Measurements from ENCODE around the gene IPO13.
A peak's percentile ranks its signal among the peaks of the same experiment; 100 is the strongest.

The IPO13 gene, protein sequence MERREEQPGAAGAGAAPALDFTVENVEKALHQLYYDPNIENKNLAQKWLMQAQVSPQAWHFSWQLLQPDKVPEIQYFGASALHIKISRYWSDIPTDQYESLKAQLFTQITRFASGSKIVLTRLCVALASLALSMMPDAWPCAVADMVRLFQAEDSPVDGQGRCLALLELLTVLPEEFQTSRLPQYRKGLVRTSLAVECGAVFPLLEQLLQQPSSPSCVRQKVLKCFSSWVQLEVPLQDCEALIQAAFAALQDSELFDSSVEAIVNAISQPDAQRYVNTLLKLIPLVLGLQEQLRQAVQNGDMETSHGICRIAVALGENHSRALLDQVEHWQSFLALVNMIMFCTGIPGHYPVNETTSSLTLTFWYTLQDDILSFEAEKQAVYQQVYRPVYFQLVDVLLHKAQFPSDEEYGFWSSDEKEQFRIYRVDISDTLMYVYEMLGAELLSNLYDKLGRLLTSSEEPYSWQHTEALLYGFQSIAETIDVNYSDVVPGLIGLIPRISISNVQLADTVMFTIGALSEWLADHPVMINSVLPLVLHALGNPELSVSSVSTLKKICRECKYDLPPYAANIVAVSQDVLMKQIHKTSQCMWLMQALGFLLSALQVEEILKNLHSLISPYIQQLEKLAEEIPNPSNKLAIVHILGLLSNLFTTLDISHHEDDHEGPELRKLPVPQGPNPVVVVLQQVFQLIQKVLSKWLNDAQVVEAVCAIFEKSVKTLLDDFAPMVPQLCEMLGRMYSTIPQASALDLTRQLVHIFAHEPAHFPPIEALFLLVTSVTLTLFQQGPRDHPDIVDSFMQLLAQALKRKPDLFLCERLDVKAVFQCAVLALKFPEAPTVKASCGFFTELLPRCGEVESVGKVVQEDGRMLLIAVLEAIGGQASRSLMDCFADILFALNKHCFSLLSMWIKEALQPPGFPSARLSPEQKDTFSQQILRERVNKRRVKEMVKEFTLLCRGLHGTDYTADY

DNA sequence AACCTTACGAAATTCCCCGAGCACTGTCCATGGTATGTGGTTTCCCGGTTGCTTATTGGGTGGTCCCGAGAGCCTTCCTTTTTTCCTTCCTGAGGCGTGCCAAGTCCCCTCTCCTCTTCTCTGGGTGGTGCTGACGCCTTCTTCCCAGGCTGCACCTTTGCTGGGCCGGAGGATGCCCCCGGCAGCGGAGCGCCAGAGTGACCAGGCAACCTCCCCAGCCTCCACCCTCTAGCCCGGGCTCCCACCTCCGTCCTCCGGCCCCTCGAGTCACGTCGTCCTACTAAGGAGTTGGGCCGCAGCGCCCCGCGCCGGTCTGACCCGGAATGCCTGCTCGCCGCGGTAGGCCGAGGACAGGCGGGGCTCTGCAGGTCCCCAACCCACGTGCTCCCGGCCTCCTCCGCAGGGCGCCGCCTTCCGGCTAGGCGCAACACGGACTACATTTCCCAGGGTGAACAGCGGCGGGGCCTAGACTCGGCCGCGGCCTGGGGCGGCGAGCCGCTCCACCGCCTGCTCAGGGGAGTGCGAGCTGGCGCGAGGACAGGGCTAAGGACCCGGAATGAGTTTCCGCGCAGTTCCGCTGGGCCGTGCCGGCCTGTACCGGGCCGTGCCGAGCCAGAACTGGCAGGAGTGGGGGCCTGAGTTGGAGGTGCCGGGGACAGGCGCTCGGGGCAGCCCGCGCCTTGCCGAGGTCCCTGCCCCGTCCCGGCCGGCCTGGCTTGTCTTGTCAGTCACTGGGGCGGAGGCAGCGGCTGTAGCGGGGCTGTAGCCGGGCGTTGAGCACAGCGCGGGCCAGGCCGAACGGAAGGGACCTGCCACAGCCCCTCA, at the start of gene IPO13:
IPO13 (plus strand) TSS at position 715 of the 825 bp plus-strand sequence. CDS start 651 bp downstream, outside the sequence.
- DNase-seq (ENCODE audit: extremely low read depth in 1 of 2, low read depth in 1 of 2): peak; percentile 86 to 89

DNA sequence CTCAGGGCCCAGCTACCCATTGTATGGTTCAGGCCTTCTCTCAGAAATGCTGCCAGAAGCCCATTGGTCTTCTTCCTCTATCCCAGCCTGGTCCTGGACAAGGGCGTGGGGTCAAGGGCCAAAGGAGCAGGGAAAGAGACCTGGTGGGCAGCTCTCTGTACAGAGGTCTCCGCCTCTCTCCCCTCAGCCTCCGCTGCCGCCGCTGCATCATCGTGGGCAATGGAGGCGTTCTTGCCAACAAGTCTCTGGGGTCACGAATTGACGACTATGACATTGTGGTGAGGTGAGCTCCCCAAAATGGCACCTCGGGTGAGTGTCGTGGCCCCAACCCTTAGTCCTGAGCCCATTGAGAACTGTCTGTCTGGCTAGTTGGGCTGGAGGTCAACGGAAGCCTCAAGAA, 47.8 kb upstream of the IPO13 start:
- DNase-seq (ENCODE audit: extremely low read depth in 1 of 2, low read depth in 1 of 2): no peak

DNA sequence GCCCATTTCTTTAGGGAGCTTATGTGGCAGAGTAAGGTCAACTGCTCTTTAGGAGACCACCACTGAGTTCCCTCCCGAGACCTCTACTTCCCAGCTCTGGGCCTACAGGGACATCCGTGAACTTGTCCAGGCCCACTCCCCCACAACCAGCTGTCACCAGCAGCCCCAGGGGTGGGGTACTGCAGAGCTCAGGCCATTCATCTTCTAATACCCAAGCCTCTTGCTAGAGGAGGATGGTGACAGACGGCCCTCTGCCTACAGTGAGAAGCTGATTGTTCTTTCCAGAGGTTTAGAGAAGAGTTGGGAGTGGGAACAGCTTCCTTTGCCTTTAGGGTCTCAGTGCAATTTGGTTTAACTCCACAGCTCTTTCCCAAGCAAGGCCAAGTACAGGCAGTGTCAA, 46.4 kb upstream of the IPO13 start:
- no peak for DNase-seq (ENCODE audit: extremely low read depth in 1 of 2, low read depth in 1 of 2)

DNA sequence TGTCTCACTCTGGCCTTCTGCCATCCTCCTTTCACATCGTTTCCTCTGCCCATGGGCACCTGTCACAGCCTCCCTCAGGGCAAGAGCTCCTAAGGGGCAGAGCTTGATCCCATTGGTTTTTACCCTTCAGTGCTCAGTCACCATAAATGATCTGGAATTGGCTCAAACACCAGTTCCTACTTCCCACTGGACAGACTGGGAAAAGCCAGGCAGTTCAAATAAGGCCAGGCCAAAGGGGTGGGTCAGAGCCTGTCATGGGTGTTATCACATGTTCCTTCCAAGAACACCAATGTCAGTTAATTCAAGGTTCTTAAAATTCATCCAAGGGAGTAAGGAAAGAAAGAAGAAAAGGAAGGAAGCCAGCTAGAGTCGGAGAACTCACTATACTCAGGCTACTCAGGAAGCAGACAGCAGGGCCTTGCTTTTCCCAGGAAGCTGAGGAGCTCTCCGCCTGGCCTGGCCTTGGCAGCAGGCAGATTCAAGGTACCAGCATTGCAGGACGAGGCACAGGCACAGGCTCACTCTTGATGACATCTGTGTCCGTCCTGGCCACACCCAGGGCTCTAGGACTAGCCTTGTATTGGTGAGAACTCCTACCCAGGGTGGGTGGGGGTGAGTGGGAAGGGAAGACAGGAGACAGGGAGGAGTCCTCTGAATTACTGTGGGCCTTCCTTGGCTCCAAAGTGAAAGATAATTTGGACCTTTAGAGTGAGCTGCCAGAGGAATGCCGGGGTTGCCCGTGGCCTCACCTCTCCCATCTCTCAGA, 45.4 kb upstream of the IPO13 start:
- DNase-seq (ENCODE audit: extremely low read depth in 1 of 2, low read depth in 1 of 2): no peak

DNA sequence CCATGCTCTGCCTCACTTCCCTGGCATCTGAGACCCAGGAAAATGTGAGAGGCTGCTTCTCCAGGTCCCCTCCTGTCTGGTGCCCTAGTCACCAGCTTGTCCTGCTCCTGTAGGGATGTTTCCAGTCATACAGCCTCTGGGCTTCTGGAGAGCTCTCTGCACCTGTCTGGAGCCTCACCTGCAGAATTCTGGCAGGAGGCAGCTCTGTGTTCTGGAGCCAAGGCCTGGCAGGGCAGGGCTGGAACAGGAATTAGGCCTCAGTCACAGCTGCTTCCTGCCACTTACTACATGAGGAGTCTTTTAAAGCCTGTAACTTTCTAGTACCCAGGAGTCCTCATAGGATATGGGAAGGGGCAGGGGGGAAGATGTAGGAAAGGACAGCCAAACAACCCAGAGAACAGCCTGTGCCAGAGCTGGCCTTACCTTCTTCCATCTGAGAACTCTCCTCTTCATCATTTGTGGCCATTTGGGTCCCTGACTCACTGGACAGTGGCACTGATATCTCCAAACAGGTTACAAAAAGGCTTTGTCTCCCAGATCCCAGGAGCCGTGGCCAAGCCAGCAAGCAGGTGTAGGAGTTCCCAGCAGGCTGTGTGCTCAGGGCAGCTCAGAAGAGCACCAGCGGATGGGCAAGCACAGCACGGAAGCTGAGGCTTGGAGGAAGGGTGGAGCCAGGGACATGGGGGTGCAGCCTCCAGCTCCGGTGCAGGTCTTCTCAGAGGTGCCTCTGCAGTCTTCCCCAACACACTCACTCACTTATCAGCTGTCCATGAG, 44.5 kb upstream of the IPO13 start:
- no peak for DNase-seq (ENCODE audit: extremely low read depth in 1 of 2, low read depth in 1 of 2)

DNA sequence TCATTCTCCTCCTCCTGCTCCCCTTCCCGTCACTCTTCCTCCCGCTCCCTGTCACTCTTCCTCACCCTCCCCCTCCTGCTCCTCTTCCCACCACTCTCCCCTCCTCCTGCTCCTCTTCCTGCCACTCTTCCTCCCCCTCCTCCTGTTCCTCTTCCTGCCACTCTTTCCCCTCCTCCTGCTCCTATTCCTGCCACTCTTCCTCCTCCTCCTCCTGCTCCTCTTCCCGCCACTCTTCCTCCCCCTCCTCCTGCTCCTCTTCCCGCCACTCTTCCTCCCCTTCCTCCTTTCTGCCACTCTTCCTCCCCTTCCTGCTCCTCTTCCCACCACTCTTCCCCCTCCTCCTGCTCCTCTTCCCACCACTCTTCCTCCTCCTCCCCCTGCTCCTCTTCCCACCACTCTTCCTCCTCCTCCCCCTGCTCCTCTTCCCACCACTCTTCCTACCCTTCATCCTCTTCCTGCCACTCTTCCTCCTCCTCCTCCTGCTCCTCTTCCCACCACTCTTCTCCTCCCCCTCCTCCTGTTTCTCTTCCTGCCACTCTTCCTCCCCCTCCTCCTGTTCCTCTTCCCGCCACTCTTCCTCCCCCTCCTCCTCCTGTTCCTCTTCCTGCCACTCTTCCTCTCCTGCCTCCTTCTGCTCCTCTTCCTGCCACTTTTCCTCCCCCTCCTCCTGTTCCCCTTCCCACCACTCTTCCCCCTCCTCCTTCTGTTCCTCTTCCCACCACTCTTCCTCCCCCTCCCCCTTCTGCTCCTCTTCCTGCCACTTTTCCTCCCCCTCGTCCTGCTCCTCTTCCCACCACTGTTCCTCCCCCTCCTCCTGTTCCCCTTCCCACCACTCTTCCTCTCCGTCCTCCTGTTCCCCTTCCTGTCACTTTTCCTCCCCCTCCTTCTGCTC, 41.8 kb upstream of the IPO13 start:
- no peak for DNase-seq (ENCODE audit: extremely low read depth in 1 of 2, low read depth in 1 of 2)

DNA sequence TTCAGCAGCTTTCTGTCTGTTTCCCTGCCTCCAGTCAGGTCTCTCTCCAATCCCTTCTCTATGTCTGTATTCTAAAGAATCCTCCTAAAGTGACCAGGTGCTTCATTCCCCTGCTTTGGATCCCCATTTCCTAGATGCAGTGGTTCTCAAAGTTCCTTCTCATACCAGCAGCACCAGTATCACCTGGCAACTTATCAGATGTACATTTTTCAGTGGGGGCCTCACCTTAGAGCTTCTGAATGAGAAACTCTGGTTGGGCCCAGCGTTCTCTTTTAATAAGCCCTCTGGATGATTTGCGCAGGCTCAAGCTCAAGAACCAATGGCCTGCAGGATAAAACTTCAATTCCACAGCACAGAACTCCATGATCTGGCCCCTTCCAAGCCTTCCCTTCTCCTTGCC, 38.5 kb upstream of the IPO13 start:
- no peak for DNase-seq (ENCODE audit: extremely low read depth in 1 of 2, low read depth in 1 of 2)

DNA sequence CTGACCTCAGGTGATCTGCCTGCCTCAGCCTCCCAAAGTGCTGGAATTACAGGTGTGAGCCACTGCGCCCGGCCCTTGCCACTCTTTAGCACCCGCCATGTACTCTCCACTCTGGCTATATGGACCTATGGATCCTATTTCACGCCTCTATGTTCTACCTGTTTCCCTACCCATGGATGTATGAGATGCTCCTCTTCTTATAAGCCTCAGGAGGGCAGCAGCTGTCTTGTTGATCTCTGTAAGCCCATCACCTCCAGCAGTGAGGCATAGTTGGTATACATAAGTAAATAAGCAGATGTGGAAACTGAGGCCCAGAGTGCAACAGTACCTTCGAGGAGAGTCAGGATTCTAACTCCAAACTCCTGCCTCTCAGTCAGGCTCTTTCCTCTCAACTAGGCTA, 37.9 kb upstream of the IPO13 start:
- DNase-seq (ENCODE audit: extremely low read depth in 1 of 2, low read depth in 1 of 2): no peak

DNA sequence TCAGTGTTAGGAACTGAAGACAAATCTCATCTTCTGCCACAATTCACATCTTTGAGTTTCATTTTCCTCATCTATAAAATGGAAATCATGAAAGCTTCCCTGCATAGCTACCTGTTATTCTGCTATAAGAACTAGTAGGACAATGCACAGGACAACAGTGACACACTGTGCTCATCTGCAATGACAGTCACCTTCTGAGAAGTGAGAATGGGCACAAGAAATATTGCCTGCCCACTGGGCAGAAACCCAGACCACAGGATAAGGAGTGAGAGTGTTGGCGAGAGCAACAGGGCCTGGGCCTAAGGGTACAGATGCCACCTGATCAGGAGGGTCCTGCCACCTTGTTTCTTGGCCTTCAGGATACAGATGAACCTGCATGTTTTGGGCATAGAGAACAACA, 36.4 kb upstream of the IPO13 start:
- no peak for DNase-seq (ENCODE audit: extremely low read depth in 1 of 2, low read depth in 1 of 2)

DNA sequence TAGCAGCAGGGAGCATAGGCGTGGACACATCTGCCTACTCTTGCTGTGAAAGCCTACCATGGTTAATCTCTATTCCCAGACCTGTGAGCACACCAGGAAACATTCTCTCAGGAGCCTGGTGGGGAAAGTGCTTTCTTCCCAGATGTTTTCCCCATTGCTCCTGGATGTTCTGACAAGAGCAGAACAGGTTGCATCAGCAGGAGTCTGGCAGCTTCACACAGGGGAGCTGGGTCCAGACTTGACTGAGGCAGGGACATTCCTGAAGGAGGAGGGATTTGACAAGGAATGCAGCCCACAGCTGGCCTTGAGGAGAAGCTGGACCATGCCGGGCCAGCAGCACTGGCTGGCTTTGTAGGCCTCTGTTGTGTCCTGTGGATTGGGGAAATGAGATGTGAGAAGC, 34.1 kb upstream of the IPO13 start:
- DNase-seq (ENCODE audit: extremely low read depth in 1 of 2, low read depth in 1 of 2): no peak

DNA sequence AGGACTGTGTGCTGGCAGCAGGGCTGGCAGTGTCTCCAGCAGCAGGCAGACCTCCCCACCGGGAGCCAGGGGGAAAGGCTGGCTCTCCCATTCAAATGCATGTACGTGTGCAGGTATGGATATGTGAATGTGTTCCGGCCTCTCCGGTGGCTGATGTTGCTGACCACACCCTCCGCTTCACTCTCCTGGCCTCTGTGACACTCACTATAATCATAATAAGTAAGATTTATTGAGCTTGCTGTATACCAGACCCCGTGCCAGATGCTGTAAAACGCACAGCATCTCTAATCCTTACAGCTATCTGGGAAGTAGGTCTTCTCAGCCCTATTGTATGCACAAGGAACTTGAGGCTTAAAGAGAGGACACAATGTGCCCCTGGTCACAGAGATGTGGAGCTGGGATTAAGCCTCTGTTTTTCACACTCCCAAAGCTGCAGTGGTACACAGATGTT, 33.7 kb upstream of the IPO13 start:
- no peak for DNase-seq (ENCODE audit: extremely low read depth in 1 of 2, low read depth in 1 of 2)

DNA sequence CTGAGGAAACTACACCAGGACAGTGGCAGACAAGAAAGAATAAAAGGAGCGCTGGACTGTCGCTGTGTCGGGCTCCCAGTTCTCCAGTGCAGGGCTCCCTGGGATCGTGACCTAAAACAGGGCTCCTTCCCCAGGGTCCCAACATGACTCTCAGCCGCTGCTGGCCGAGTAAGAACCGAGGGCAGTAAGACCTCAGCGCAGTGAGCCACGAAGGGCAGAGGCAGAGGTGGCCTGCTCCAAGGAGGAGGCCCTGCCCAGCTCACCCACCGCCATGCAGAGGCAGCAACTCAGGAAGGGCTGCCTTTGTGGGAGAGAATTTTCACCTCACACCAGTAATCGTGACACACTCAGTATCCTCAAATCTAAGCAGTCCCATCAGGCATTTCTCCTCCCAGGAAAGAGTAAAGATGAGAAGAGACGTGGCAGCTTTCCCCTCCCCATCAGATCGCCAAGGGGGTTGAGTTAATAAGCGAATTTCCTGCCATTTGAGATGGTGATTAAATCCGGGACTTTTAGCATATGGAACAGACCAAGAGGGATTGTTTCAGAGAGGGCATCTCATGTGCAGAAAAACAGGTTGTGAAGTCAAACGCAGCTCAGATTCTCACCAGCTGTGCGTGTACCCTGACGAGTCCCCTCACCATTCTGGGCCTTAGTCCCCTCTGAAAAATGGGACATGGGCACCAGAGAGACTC, 32.9 kb upstream of the IPO13 start:
- DNase-seq (ENCODE audit: extremely low read depth in 1 of 2, low read depth in 1 of 2): no peak

DNA sequence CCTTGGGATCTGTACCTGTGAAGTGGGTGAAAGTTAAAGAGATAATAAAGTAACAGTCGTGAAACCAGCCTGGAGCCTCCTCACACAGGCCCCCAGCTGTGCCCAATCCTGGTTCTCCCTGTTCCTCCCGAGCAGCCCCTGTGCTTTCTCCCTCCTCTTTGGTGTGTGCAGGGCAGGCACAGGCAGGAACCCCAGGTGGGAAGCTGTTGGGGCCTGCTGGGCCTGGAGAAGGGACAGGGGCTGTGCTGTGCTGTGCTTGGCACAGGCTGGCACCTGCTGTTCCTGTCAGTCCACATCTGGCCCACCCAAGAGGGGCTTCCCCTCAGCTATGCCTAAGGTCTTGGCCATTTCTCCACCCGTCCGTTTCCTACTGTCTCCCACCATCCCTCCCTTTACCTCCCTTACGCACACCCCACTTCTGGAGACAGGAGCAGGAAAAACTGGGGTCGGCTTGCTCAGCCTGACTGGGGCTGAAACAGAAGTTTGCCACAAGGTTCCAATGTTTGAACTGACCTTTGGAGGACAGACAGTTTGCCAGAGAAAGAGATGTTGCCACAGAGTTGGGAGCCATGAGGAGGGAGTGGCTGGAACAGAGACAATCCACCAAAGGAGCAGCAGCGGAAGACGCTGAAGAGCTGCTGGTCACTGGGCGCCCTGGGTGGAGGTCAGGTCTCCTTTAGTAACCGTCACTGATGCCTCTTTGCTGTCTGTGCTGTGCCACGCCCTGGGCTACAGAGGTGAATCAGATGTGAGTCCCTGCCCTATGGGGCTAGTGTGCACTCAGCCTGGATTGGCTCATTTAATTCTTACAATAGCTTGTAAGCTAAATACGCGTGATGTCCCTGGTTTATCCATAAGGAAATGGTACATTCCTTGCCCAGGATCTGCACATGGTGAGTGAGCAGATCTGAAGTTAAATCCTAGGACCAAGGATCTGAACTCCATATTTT, 31.9 kb upstream of the IPO13 start:
- DNase-seq (ENCODE audit: extremely low read depth in 1 of 2, low read depth in 1 of 2): no peak

DNA sequence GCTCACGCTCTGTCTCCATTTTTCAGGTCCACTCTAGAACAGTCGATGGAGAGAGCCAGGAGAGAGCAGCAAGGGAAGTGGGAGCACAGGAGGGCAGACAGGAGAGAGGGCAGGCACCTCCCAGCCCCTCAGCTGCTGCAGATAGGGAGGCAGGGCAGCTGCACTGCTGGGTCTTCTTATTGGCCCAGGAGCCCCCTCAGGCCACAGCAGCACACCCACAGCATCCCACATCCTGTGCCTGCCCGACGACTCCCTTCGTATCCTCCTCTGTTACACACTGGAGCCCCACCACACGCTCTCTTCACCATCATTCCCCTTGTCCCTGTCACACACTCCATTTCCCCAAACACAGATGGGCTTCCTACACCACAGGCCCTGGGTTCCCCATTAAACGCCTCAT, 26.8 kb upstream of the IPO13 start:
- DNase-seq (ENCODE audit: extremely low read depth in 1 of 2, low read depth in 1 of 2): no peak

DNA sequence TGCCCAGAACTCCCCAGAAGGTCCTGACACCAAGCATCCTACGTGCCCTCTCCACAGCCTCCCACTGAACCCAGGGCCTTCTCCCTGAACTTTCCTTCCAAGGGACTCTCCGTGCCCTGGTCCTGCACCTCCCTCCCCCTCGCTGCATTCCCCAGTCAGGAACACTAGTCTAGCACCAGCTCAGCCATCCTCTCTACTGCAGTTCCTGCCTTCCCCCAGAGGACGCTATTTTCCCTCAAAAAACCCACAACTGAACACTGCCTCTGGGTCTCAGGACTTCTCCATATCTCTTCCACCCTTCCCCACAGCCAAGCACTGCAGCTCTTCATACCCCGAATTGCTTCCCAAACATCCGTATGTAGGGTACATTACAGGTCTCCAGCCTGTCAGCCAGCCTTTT, 25.7 kb upstream of the IPO13 start:
- DNase-seq (ENCODE audit: extremely low read depth in 1 of 2, low read depth in 1 of 2): no peak

DNA sequence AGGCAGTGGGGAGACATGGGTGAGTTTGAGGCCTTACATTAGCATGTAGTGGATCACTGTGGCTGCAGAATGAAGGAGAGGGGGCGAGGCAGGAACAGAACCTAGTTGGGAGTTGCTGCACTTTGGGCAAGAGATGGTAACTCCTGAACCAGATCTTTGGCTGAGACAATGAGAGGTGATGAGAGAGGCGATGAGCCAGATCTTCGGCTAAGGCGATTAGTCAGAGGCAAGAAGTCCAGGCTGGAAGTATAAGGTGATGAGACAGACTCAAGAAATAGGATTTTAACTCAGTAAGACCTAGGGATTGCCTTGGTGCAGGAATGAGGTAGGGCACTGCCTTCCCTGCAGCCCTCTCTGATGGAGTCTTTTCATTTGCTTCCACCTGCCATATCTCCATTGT, 22.2 kb upstream of the IPO13 start:
- no peak for DNase-seq (ENCODE audit: extremely low read depth in 1 of 2, low read depth in 1 of 2)

DNA sequence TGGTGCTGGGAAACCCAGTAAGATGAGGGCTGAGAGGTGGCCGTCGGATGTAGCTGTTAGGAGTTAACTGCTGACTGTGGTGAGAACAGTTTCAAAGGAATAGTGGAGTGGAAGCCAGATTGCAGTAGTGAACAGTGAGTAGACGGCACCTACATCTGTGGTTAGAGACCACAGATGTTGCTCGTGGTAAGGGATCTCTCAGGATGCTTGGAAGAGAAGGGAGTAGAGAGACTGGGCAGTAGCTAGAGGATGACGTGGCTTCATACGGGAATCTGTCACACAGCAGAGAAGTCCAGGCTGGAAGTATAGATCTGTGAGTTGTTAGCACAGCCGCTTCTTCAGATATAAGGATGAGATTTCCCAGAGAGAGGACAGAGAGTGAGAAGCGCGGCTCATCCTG, 20.9 kb upstream of the IPO13 start:
- DNase-seq (ENCODE audit: extremely low read depth in 1 of 2, low read depth in 1 of 2): no peak
